Liver (tissue), 9 donors: Measurements from ENCODE around the gene KIZ. TPM values are rescaled to one million over a fixed set of nuclear protein-coding genes. Genes with fewer than 3 reads are reported as not detected.

ENCODE experiments used
- DNase-seq: peaks from one replicate; pipeline ENCODE4 v3.0.0-alpha.2; 2017; ENCODE audit warnings: low spot score
- H3K27ac ChIP-seq, 2 donors: one replicate each; pipeline ENCODE4 v1.7.0; 2013; ENCODE audit warnings: inconsistent platforms in 2 of 2, low read length in 2 of 2, control low read depth in 1 of 2, low read depth in 1 of 2, mild to moderate bottlenecking in 1 of 2
- H3K27me3 ChIP-seq, 4 donors: one replicate each; pipeline versions ENCODE4 v1.6.1 to v1.7.0; 2013; ENCODE audit warnings: low read length in 3 of 4, inconsistent platforms in 1 of 4, mild to moderate bottlenecking in 1 of 4, moderate library complexity in 1 of 4; ENCODE audit not compliant: control insufficient read depth in 4 of 4, insufficient read depth in 4 of 4
- H3K36me3 ChIP-seq, 4 donors: one replicate each; pipeline versions ENCODE4 v1.6.1 to v1.7.0; 2013; ENCODE audit warnings: low read length in 3 of 4, mild to moderate bottlenecking in 3 of 4, low read depth in 1 of 4, moderate library complexity in 1 of 4; ENCODE audit not compliant: control insufficient read depth in 4 of 4, insufficient read depth in 3 of 4
- H3K4me1 ChIP-seq, 4 donors: one replicate each; pipeline versions ENCODE4 v1.6.1 to v1.7.0; 2013; ENCODE audit warnings: low read length in 3 of 4, mild to moderate bottlenecking in 3 of 4, moderate library complexity in 1 of 4; ENCODE audit not compliant: control insufficient read depth in 4 of 4, insufficient read depth in 4 of 4
- H3K4me3 ChIP-seq, 3 donors: one replicate each; pipeline versions ENCODE4 v1.6.1 to v1.7.0; 2013; ENCODE audit warnings: low read length in 3 of 3, control low read depth in 1 of 3, low read depth in 1 of 3, mild to moderate bottlenecking in 1 of 3
- H3K9ac ChIP-seq, 2 donors: one replicate each; pipeline ENCODE4 v1.7.0; 2013; ENCODE audit warnings: low read length in 2 of 2, mild to moderate bottlenecking in 2 of 2, moderate library complexity in 2 of 2, control low read depth in 1 of 2, low read depth in 1 of 2
- H3K9me3 ChIP-seq, 4 donors: one replicate each; pipeline versions ENCODE4 v1.6.1 to v1.7.0; 2013; ENCODE audit warnings: low read length in 3 of 4; ENCODE audit not compliant: control insufficient read depth in 4 of 4
- ATF3 ChIP-seq: IDR thresholded peaks from 2 replicates; pipeline ENCODE4 v1.6.1; 2016; ENCODE audit warnings: antibody characterized with exemption
- FOXA1 ChIP-seq: IDR thresholded peaks from 2 replicates; pipeline ENCODE4 v1.6.1; 2016; ENCODE audit warnings: antibody characterized with exemption
- HNF4G ChIP-seq: IDR thresholded peaks from 2 replicates; pipeline ENCODE4 v1.6.1; 2016; ENCODE audit warnings: antibody characterized with exemption
- JUND ChIP-seq, 2 donors: IDR thresholded peaks; 2 replicates each; pipeline ENCODE4 v1.6.1; 2016; ENCODE audit warnings: antibody characterized with exemption in 2 of 2
- NR2F2 ChIP-seq: IDR thresholded peaks from 2 replicates; pipeline ENCODE4 v1.6.1; 2016; ENCODE audit warnings: antibody characterized with exemption
- RAD21 ChIP-seq, 2 donors: IDR thresholded peaks; 2 replicates each; pipeline ENCODE4 v1.6.1; 2016; ENCODE audit warnings: antibody characterized with exemption in 2 of 2, mild to moderate bottlenecking in 2 of 2
- REST ChIP-seq: IDR thresholded peaks from 2 replicates; pipeline ENCODE4 v1.6.1; 2016; ENCODE audit warnings: antibody characterized with exemption, mild to moderate bottlenecking
- SP1 ChIP-seq: IDR thresholded peaks from 2 replicates; pipeline ENCODE4 v1.6.1; 2018; ENCODE audit warnings: antibody characterized with exemption, mild to moderate bottlenecking
- TAF1 ChIP-seq: conservative IDR thresholded peaks from 2 replicates; pipeline ENCODE4 v1.6.1; 2016; ENCODE audit warnings: antibody characterized with exemption, mild to moderate bottlenecking
- YY1 ChIP-seq: IDR thresholded peaks from 2 replicates; pipeline ENCODE4 v1.6.1; 2016; ENCODE audit warnings: antibody characterized with exemption, mild to moderate bottlenecking
- ZBTB33 ChIP-seq: IDR thresholded peaks from 2 replicates; pipeline ENCODE4 v1.6.1; 2016; ENCODE audit warnings: antibody characterized with exemption
- WGBS: extraction: QIAGEN DNeasy Blood & Tissue Kit; methylation state at CpG from one replicate; pipeline ENCODE4 v1.1.7; 2013; 5-methylcytosine and 5-hydroxymethylcytosine counted together
- polyA plus RNA-seq, 2 donors: library from polyadenylated mRNA; stranded (reverse) in 1 of 2; unstranded in 1 of 2; fragments of 200-250 nt in 1 of 2; fragments of >200 nt in 1 of 2; fragmentation: Nextera tagmentation in 1 of 2; extraction: Ambion mirVana in 1 of 2; gene quantifications; one replicate each; pipeline versions ENCODE4 v1.2.1 to v1.2.3, GENCODE V29; 2013 to 2015
- total RNA-seq, 2 donors: library from RNA; depleted of rRNA; stranded (reverse); fragments of >200 nt; gene quantifications; one replicate each; pipeline ENCODE4 v1.2.3, GENCODE V29; 2014
- TF ChIP-seq, protein P1 (sequence below): IDR thresholded peaks from 2 replicates; pipeline ENCODE4 v1.6.1; 2016; ENCODE audit warnings: antibody characterized with exemption
- TF ChIP-seq, protein P2 (sequence below): fragments of 150-350 bp; IDR thresholded peaks from 2 replicates; pipeline ENCODE4 v1.5.1; 2017; ENCODE audit warnings: improper control_type of control experiment, low read depth, low read length; ENCODE audit not compliant: missing input control
- donor health status: healthy.
- donor health status: healthy.
- donor health status: healthy.
- donor health status: healthy.
- donor health status: healthy.

Gene KIZ
- total and polyA plus RNA-seq, 4 donors = 3.0 to 9.5 (median 5.2) TPM

GRCh38 chr20:21241406-21241805, 115.5 kb downstream of the KIZ start:
- TF ChIP-seq FOXA1 = no peak
- no peak for TF ChIP-seq SP1
- no peak for TF ChIP-seq JUND (IDR thresholded peaks at IDR 0.05)
- TF ChIP-seq, protein P1, sequence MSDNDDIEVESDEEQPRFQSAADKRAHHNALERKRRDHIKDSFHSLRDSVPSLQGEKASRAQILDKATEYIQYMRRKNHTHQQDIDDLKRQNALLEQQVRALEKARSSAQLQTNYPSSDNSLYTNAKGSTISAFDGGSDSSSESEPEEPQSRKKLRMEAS = no peak
- TF ChIP-seq NR2F2 = no peak
- no peak for TF ChIP-seq RAD21 (IDR thresholded peaks at IDR 0.05)
- TF ChIP-seq, protein P2, sequence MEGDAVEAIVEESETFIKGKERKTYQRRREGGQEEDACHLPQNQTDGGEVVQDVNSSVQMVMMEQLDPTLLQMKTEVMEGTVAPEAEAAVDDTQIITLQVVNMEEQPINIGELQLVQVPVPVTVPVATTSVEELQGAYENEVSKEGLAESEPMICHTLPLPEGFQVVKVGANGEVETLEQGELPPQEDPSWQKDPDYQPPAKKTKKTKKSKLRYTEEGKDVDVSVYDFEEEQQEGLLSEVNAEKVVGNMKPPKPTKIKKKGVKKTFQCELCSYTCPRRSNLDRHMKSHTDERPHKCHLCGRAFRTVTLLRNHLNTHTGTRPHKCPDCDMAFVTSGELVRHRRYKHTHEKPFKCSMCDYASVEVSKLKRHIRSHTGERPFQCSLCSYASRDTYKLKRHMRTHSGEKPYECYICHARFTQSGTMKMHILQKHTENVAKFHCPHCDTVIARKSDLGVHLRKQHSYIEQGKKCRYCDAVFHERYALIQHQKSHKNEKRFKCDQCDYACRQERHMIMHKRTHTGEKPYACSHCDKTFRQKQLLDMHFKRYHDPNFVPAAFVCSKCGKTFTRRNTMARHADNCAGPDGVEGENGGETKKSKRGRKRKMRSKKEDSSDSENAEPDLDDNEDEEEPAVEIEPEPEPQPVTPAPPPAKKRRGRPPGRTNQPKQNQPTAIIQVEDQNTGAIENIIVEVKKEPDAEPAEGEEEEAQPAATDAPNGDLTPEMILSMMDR = no peak
- TF ChIP-seq HNF4G = no peak
- no peak for TF ChIP-seq REST
- no peak for TF ChIP-seq YY1
- TF ChIP-seq TAF1 = no peak
- no peak for TF ChIP-seq ZBTB33
- TF ChIP-seq ATF3 = no peak
- H3K27ac ChIP-seq = no peak overlapping the region
- no peaks in the 10 kb centered on the region for H3K4me1 ChIP-seq
- peaks cover 0 to 9% (median 1%) of the 10 kb centered on the region in 4 donors for H3K36me3 ChIP-seq
- no peak for DNase-seq
- H3K9ac ChIP-seq = no peak overlapping the region
- H3K9me3 ChIP-seq = no peaks in the 10 kb centered on the region
- H3K27me3 ChIP-seq = no peaks in the 10 kb centered on the region
- H3K4me3 ChIP-seq = no peak overlapping the region
- 79% methylated on average over 7 of the region's 7 CpGs for WGBS

DNA sequence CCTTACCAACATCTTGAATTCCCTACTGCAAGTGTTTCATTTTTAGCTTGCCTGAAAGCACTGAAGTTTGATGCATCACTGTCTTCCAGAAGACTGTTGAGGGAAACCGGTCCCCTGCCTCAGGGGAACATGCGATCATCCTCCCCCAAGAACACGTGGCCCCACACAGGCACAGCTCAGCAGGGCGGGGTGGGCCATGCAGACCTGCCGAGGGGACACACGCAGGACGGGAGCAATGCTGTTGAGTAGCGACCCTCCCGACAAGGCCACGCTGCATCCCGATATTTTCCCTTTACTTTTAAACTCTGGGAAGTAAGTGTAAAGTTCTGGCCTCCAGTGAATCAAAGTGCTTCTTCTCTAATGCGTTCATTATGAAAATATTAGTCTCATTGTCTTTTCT, 117.9 kb downstream of the KIZ start:
- Histone ChIP-seq H3K9me3 (no peaks in the 10 kb centered on the region), H3K27me3 (no peaks in the 10 kb centered on the region), H3K4me3 (no peak overlapping the region), H3K27ac (no peak overlapping the region), H3K36me3 (peaks cover 0 to 7% (median 1%) of the 10 kb centered on the region in 4 donors), H3K4me1 (no peaks in the 10 kb centered on the region), H3K9ac (no peak overlapping the region)
- DNase-seq = no peak
- 97% methylated on average over 12 of the region's 12 CpGs for WGBS
- TF ChIP-seq ZBTB33 (no peak), YY1 (no peak)
- TF ChIP-seq, protein P1 = no peak
